Astrocyte (in vitro differentiated cells and primary cell): ENCODE data around the gene ZNF800. TPM values are rescaled to one million over a fixed set of nuclear protein-coding genes. Genes with fewer than 3 reads are reported as not detected.

Experiments
- DNase-seq: peaks from one replicate; pipeline ENCODE4 v3.0.0-alpha.2; 2010; ENCODE audit warnings: low read depth
- FAIRE-seq: peaks from 2 replicates; lab custom pipeline; 2011; peaks lifted over from hg19 to GRCh38; lab: Jason Lieb, UNC
- H2AFZ ChIP-seq: 2 replicates; pipeline ENCODE4 v1.6.0; 2012; ENCODE audit warnings: low read depth, low read length, inconsistent platforms
- H3K27ac ChIP-seq: 2 replicates; pipeline ENCODE4 v1.5.1; 2011; ENCODE audit warnings: low read depth, low read length, inconsistent platforms
- H3K27me3 ChIP-seq: 2 replicates; pipeline ENCODE4 v1.6.0; 2011; ENCODE audit warnings: low read length, inconsistent platforms; ENCODE audit not compliant: insufficient read depth
- H3K36me3 ChIP-seq: 2 replicates; pipeline ENCODE4 v1.5.1; 2011; ENCODE audit warnings: low read length, inconsistent platforms; ENCODE audit not compliant: insufficient read depth
- H3K4me1 ChIP-seq: 2 replicates; pipeline ENCODE4 v1.5.1; 2011; ENCODE audit warnings: low read length, inconsistent platforms; ENCODE audit not compliant: insufficient read depth
- H3K4me2 ChIP-seq: 2 replicates; pipeline ENCODE4 v1.6.0; 2012; ENCODE audit warnings: low read length, inconsistent platforms
- H3K4me3 ChIP-seq: 2 replicates; pipeline ENCODE4 v1.5.1; 2011; ENCODE audit warnings: low read depth, mild to moderate bottlenecking, low read length, inconsistent platforms; ENCODE audit not compliant: insufficient read depth
- H3K79me2 ChIP-seq: 2 replicates; pipeline ENCODE4 v1.6.0; 2012; ENCODE audit warnings: mild to moderate bottlenecking, low read length, inconsistent platforms; ENCODE audit not compliant: insufficient read depth
- H3K9ac ChIP-seq: 2 replicates; pipeline ENCODE4 v1.6.0; 2012; ENCODE audit warnings: mild to moderate bottlenecking, low read length, inconsistent platforms
- H3K9me3 ChIP-seq: 2 replicates; pipeline ENCODE4 v1.5.1; 2012; ENCODE audit warnings: low read depth, mild to moderate bottlenecking, low read length, inconsistent platforms; ENCODE audit not compliant: insufficient read depth
- H4K20me1 ChIP-seq: 2 replicates; pipeline ENCODE4 v1.6.0; 2012; ENCODE audit warnings: low read length, inconsistent platforms; ENCODE audit not compliant: insufficient read depth
- H3K27ac Mint-ChIP-seq: one replicate; pipeline ENCODE4 v1.8.0; 2021; ENCODE audit warnings: mild to moderate bottlenecking, mixed read lengths; ENCODE audit not compliant: unreplicated experiment
- H3K27me3 Mint-ChIP-seq: one replicate; pipeline ENCODE4 v1.8.0; 2021; ENCODE audit warnings: low read depth, mixed read lengths; ENCODE audit not compliant: unreplicated experiment
- H3K36me3 Mint-ChIP-seq: one replicate; pipeline ENCODE4 v1.8.0; 2021; ENCODE audit warnings: low read depth, mixed read lengths; ENCODE audit not compliant: unreplicated experiment
- H3K4me1 Mint-ChIP-seq: one replicate; pipeline ENCODE4 v1.8.0; 2021; ENCODE audit warnings: low read depth, mixed read lengths; ENCODE audit not compliant: unreplicated experiment
- H3K4me3 Mint-ChIP-seq: one replicate; pipeline ENCODE4 v1.8.0; 2021; ENCODE audit warnings: mild to moderate bottlenecking, moderate library complexity, mixed read lengths; ENCODE audit not compliant: unreplicated experiment
- H3K9me3 Mint-ChIP-seq: one replicate; pipeline ENCODE4 v1.8.0; 2021; ENCODE audit warnings: mild to moderate bottlenecking, mixed read lengths; ENCODE audit not compliant: unreplicated experiment
- CTCF ChIP-seq: IDR thresholded peaks from 2 replicates; pipeline ENCODE4 v1.5.1; 2011; ENCODE audit warnings: low read depth, mild to moderate bottlenecking, inconsistent platforms, low read length, moderate library complexity; ENCODE audit not compliant: insufficient read depth
- EZH2 ChIP-seq: IDR thresholded peaks from 2 replicates; pipeline ENCODE4 v1.6.1; 2012; ENCODE audit warnings: mild to moderate bottlenecking, low read length, inconsistent platforms; ENCODE audit not compliant: insufficient read depth
- total RNA-seq: library from RNA; stranded (reverse); gene quantifications from 2 replicates; pipeline ENCODE4 v1.2.1, GENCODE V29; 2021

The ZNF800 gene
- total RNA-seq, 1 donor from 2014 or later = 27.9 TPM

GRCh38 chr7:127320974-127321373, 71.5 kb downstream of the ZNF800 start:
- H3K36me3 Mint-ChIP-seq = no peaks in the 10 kb centered on the region
- H3K27me3 Mint-ChIP-seq = peaks cover 13% of the 10 kb centered on the region
- Histone ChIP-seq H3K4me2 (no peak overlapping the region), H3K9ac (no peak overlapping the region), H3K9me3 (no peaks in the 10 kb centered on the region), H3K36me3 (no peaks in the 10 kb centered on the region), H3K79me2 (no peaks in the 10 kb centered on the region), H2AFZ (no peak overlapping the region), H3K27me3 (no peaks in the 10 kb centered on the region), H4K20me1 (no peaks in the 10 kb centered on the region), H3K4me3 (no peak overlapping the region), H3K4me1 (no peaks in the 10 kb centered on the region), H3K27ac (no peak overlapping the region)
- H3K4me3 Mint-ChIP-seq = no peak overlapping the region
- TF ChIP-seq EZH2 = no peak
- TF ChIP-seq CTCF = no peak
- no peaks in the 10 kb centered on the region for H3K4me1 Mint-ChIP-seq
- DNase-seq = no peak
- no peaks in the 10 kb centered on the region for H3K9me3 Mint-ChIP-seq
- no peak overlapping the region for H3K27ac Mint-ChIP-seq
- FAIRE-seq = no peak

Other genes starting within 250 kb of the ZNF800 start
- 0.96 and 2.2 TPM in 2 replicates for gene GRM8, start 139.8 kb downstream of the ZNF800 start, total RNA-seq
- gene GCC1, start 192.9 kb upstream of the ZNF800 start, total RNA-seq = 28.8 and 32.0 TPM in 2 replicates
- gene ARF5, start 195.7 kb upstream of the ZNF800 start, total RNA-seq = 105 and 111 TPM in 2 replicates
- 1.0 TPM in 1 of 2 replicates, not detected in the other for gene FSCN3, start 201.0 kb upstream of the ZNF800 start, total RNA-seq
- not detected in 2 replicates for gene PAX4, start 225.4 kb upstream of the ZNF800 start, total RNA-seq